PC-3 (cell line): ENCODE data around the gene CSF2. TPM values are rescaled to one million over a fixed set of nuclear protein-coding genes. Genes with fewer than 3 reads are reported as not detected.

Source experiments
- ATAC-seq: fragments of 200-7000 bp; cut with Tn5 transposase; 2 replicates; pipeline ENCODE4 v1.9.1; 2020; ENCODE audit warnings: mild to moderate bottlenecking, moderate library complexity
- Bru-seq: library from RNA; stranded (reverse); fragments of 400-500 nt; gene quantifications from one replicate; lab custom pipeline; 2021; lab: Mats Ljungman, UMichigan
- BruChase-seq, 2 experiments: library from RNA; stranded (reverse); fragments of 400-500 nt; gene quantifications; one replicate each; lab custom pipeline; 2021; lab: Mats Ljungman, UMichigan
- BruUV-seq: library from RNA; stranded (reverse); fragments of 400-500 nt; replicated peaks from 2 replicates; lab custom pipeline; 2021; lab: Mats Ljungman, UMichigan
- CTCF ChIA-PET: fragments of 300-600 bp; sonication (Branson Sonifier 250); formaldehyde crosslinking; loops from one replicate; lab custom pipeline; 2022; ENCODE audit warnings: antibody characterized with exemption; lab: Charles Lee
- POLR2A ChIA-PET: fragments of 300-600 bp; sonication (Branson Sonifier 250); formaldehyde crosslinking; loops from one replicate; lab custom pipeline; 2022; ENCODE audit warnings: antibody characterized with exemption; ENCODE audit not compliant: unreplicated experiment; lab: Charles Lee
- DNase-seq: peaks from one replicate; pipeline ENCODE4 v3.0.0-alpha.2; 2015
- H2AFZ ChIP-seq: fragments of 300-600 bp; sonication (generic); 2 replicates; pipeline ENCODE4 v1.6.0; 2016; ENCODE audit warnings: antibody characterized with exemption, low read length
- H3F3A ChIP-seq: fragments of 300-600 bp; sonication (generic); one replicate; pipeline ENCODE4 v1.6.0; 2017; ENCODE audit warnings: antibody characterized with exemption, low read length, control low read depth, mild to moderate bottlenecking; ENCODE audit not compliant: unreplicated experiment
- H3K27ac ChIP-seq: fragments of 300-600 bp; sonication (generic); 2 replicates; pipeline ENCODE4 v1.5.1; 2016; ENCODE audit warnings: mild to moderate bottlenecking, low read length
- H3K27me3 ChIP-seq: fragments of 300-600 bp; sonication (generic); 2 replicates; pipeline ENCODE4 v1.6.1; 2016; ENCODE audit warnings: low read length, mixed read lengths
- H3K36me3 ChIP-seq: fragments of 300-600 bp; sonication (generic); 2 replicates; pipeline ENCODE4 v1.6.1; 2016; ENCODE audit warnings: low read depth, mixed run types, low read length, mixed read lengths
- H3K4me1 ChIP-seq: fragments of 300-600 bp; sonication (generic); 2 replicates; pipeline ENCODE4 v1.5.1; 2016; ENCODE audit warnings: low read length; ENCODE audit not compliant: insufficient read depth
- H3K4me2 ChIP-seq: fragments of 300-600 bp; sonication (generic); 2 replicates; pipeline ENCODE4 v1.6.0; 2016; ENCODE audit warnings: low read length
- H3K4me3 ChIP-seq: fragments of 300-600 bp; sonication (generic); 2 replicates; pipeline ENCODE4 v1.5.1; 2016; ENCODE audit warnings: mild to moderate bottlenecking, low read length, mixed read lengths
- H3K79me2 ChIP-seq: fragments of 300-600 bp; sonication (generic); 2 replicates; pipeline ENCODE4 v1.6.1; 2017; ENCODE audit warnings: low read length, mixed read lengths
- H3K9ac ChIP-seq: fragments of 300-600 bp; sonication (generic); 2 replicates; pipeline ENCODE4 v1.6.0; 2016; ENCODE audit warnings: mild to moderate bottlenecking, low read length
- H3K9me2 ChIP-seq: fragments of 300-600 bp; sonication (generic); replicated peaks from 2 replicates; pipeline ENCODE4 v1.6.1; 2016; ENCODE audit warnings: mixed run types, low read length, mixed read lengths
- H3K9me3 ChIP-seq: fragments of 300-600 bp; sonication (generic); 2 replicates; pipeline ENCODE4 v1.6.1; 2016; ENCODE audit warnings: low read length, mixed read lengths
- H4K20me1 ChIP-seq: fragments of 300-600 bp; sonication (generic); 2 replicates; pipeline ENCODE4 v1.6.1; 2016; ENCODE audit warnings: low read length, mixed read lengths
- EZH2 ChIP-seq: fragments of 300-600 bp; sonication (generic); IDR thresholded peaks from one replicate; pipeline ENCODE4 v1.6.1; 2017; ENCODE audit warnings: antibody characterized with exemption, mild to moderate bottlenecking, low read length; ENCODE audit not compliant: unreplicated experiment
- EZH2phosphoT487 ChIP-seq: fragments of 300-600 bp; sonication (generic); IDR thresholded peaks from 2 replicates; pipeline ENCODE4 v1.6.1; 2018; ENCODE audit warnings: mild to moderate bottlenecking, antibody characterized with exemption, low read length, borderline replicate concordance
- intact Hi-C: fragments of 100-400 bp; cut with micrococcal nuclease; formaldehyde crosslinking; loops from 2 replicates; pipeline ENCODE4 v1.9.0; 2023
- long read RNA-seq: library from polyadenylated mRNA; unstranded; transcript quantifications from one replicate; pipeline ENCODE4 v2.0.0, GENCODE V29; 2021; ENCODE audit not compliant: unreplicated experiment
- total RNA-seq: library from RNA; depleted of rRNA; stranded (reverse); fragments of >200 nt; gene quantifications from 2 replicates; pipeline ENCODE4 v1.2.3, GENCODE V29; 2014; rRNA removed
- TF ChIP-seq, protein P1 (sequence below): fragments of 300-600 bp; sonication (generic); conservative IDR thresholded peaks from 2 replicates; pipeline ENCODE4 v1.5.1; 2017; ENCODE audit warnings: antibody characterized with exemption, low read depth, mild to moderate bottlenecking, low read length

Gene CSF2
- total RNA-seq (69.9 and 93.6 TPM in 2 replicates), Bru-seq, nascent RNA (percentile 68 among the genes with signal in this experiment), BruChase-seq, experiment 1, labeled RNA remaining after a 6-hour chase (percentile 93 among the genes with signal in this experiment), BruChase-seq, experiment 2, labeled RNA remaining after a 2-hour chase (percentile 68 among the genes with signal in this experiment)
- long read RNA-seq, partial matches to known transcripts = 1 of 5 reads
- long read RNA-seq, other reads (novel, unspliced or antisense) = 0 of 5 reads

- Histone ChIP-seq H3K79me2 (peaks cover 13% of the 10 kb centered on the region), H3K9ac (peak within 1 kb of the TSS; percentile 82), H3K9me2 (no peaks in the 10 kb centered on the region), H3K4me1 (peaks cover 34% of the 10 kb centered on the region), H3K27ac (peak within 1 kb of the TSS; percentile 97), H3K27me3 (no peaks in the 10 kb centered on the region), H3K9me3 (no peaks in the 10 kb centered on the region), H3K36me3 (no peaks in the 10 kb centered on the region), H2AFZ (0 out of 2 replicates have a peak within 1 kb of the TSS, but pooled peaks have one; percentile 40), H4K20me1 (no peaks in the 10 kb centered on the region), H3K4me2 (peak within 1 kb of the TSS; percentile 84), H3F3A (no peaks in the 10 kb centered on the region), H3K4me3 (peak within 1 kb of the TSS; percentile 62)
- ChIA-PET POLR2A (interaction anchor here (1.1 kb wide), 1 partner anchor 21 kb away, joined by 3 read pairs; no protein-coding TSS in a partner anchor), CTCF (interaction anchor here (0.7 kb wide), 1 partner anchor 132 kb away, joined by 3 read pairs; no protein-coding TSS in a partner anchor)
- intact Hi-C loops = loop anchor here (2.0 kb wide), 2 partner anchors 29 to 61 kb away; no protein-coding TSS in a partner anchor
- TF ChIP-seq, protein P1, sequence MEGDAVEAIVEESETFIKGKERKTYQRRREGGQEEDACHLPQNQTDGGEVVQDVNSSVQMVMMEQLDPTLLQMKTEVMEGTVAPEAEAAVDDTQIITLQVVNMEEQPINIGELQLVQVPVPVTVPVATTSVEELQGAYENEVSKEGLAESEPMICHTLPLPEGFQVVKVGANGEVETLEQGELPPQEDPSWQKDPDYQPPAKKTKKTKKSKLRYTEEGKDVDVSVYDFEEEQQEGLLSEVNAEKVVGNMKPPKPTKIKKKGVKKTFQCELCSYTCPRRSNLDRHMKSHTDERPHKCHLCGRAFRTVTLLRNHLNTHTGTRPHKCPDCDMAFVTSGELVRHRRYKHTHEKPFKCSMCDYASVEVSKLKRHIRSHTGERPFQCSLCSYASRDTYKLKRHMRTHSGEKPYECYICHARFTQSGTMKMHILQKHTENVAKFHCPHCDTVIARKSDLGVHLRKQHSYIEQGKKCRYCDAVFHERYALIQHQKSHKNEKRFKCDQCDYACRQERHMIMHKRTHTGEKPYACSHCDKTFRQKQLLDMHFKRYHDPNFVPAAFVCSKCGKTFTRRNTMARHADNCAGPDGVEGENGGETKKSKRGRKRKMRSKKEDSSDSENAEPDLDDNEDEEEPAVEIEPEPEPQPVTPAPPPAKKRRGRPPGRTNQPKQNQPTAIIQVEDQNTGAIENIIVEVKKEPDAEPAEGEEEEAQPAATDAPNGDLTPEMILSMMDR = no peak
- no peak for TF ChIP-seq EZH2phosphoT487
- TF ChIP-seq EZH2 = no peak
- BruUV-seq = no TSS peak
- peak; percentile 87 for DNase-seq
- ATAC-seq = peak; percentile 88
Measured at GRCh38 chr5:132073231-132074013, at the start of gene CSF2. Gene CSF2 (plus strand): TSS chr5:132073789. CDS start chr5:132073824, 35 bp downstream.

DNA sequence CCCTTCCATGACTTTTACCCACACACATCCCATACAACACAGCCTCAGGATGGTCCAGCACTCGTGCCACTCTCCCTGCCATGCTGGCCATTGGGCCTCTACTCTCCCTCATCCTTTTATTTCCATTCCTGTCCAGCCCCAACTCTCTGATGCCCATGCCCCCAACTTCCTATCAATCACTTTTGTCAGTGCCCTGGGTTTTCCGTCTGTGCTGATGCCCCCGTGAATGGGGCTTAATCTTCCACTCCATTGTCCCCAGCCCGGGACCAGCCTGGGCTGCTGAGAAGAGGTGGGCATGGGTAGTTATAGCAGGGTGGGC is 49.5 kb upstream of the CSF2 start:
- Histone ChIP-seq H3K79me2 (no peaks in the 10 kb centered on the region), H3K9ac (no peak overlapping the region), H3K36me3 (no peaks in the 10 kb centered on the region), H3K9me2 (no peaks in the 10 kb centered on the region), H3K27ac (no peak overlapping the region), H2AFZ (no peak overlapping the region), H3F3A (no peaks in the 10 kb centered on the region), H3K27me3 (no peaks in the 10 kb centered on the region), H3K4me3 (no peak overlapping the region), H3K4me2 (no peak overlapping the region), H3K4me1 (peaks cover 9% of the 10 kb centered on the region; the same call in 1 of the 2 replicates), H3K9me3 (no peaks in the 10 kb centered on the region), H4K20me1 (no peaks in the 10 kb centered on the region)
- TF ChIP-seq EZH2phosphoT487 = no peak
- TF ChIP-seq, protein P1 = no peak
- TF ChIP-seq EZH2 = no peak
- intact Hi-C loops = no loop called here
- ATAC-seq = no peak
- POLR2A ChIA-PET = interaction anchor here (0.5 kb wide), 1 partner anchor 109 kb away, joined by 5 read pairs; no protein-coding TSS in a partner anchor
- no TSS peak for BruUV-seq
- CTCF ChIA-PET = no interaction called here
- DNase-seq = no peak
